GM12878 (cell line): ENCODE measurements around the gene BLOC1S3. TPM values are rescaled to one million over a fixed set of nuclear protein-coding genes. Genes with fewer than 3 reads are reported as not detected.

Source experiments
- ATAC-seq: fragments of 200-7000 bp; cut with Tn5 transposase; 3 replicates; pipeline ENCODE4 v1.9.1; 2020; ENCODE audit warnings: mild to moderate bottlenecking, moderate library complexity
- BruUV-seq: library from RNA; stranded (reverse); fragments of 400-500 nt; replicated peaks from 2 replicates; lab custom pipeline; 2021; lab: Mats Ljungman, UMichigan
- CTCF ChIA-PET: fragments of 300-600 bp; sonication (Branson Sonifier 250); formaldehyde crosslinking; extraction: SDS; loops from one replicate; lab custom pipeline; 2021; ENCODE audit warnings: inconsistent platforms; lab: Yijun Ruan, JAX
- POLR2A ChIA-PET: fragments of 350-600 bp; formaldehyde crosslinking; extraction: SDS; loops from one replicate; lab custom pipeline; 2021; ENCODE audit warnings: inconsistent platforms; lab: Charles Lee
- RAD21 ChIA-PET: fragments of 300-600 bp; sonication (Branson Sonifier 250); formaldehyde crosslinking; loops from one replicate; lab custom pipeline; 2023; ENCODE audit warnings: antibody characterized with exemption; ENCODE audit not compliant: unreplicated experiment; lab: Charles Lee
- SMC1A ChIA-PET: fragments of 300-600 bp; sonication (Branson Sonifier 250); formaldehyde crosslinking; loops from one replicate; lab custom pipeline; 2023; ENCODE audit not compliant: unreplicated experiment, uncharacterized antibody; lab: Charles Lee
- DNase-seq: peaks from one replicate; pipeline ENCODE4 v3.0.0-alpha.2; 2011; ENCODE audit warnings: low read depth, low spot score
- FAIRE-seq: peaks from 3 replicates; lab custom pipeline; 2011; peaks lifted over from hg19 to GRCh38; lab: Jason Lieb, UNC
- H2AFZ ChIP-seq: 2 replicates; pipeline ENCODE4 v1.6.0; 2011; ENCODE audit warnings: low read depth, low read length, control low read depth; ENCODE audit not compliant: control insufficient read depth
- H3K27ac ChIP-seq: 2 replicates; pipeline ENCODE4 v1.5.1; 2011; ENCODE audit warnings: control low read depth; ENCODE audit not compliant: control insufficient read depth, insufficient read depth
- H3K27me3 ChIP-seq, 2 experiments: replicated peaks in 1 of 2; 2 replicates each; pipeline versions ENCODE4 v1.6.0 to v1.6.1; 2011; ENCODE audit warnings: low read length in 1 of 2; ENCODE audit not compliant: control insufficient read depth in 2 of 2, insufficient read depth in 2 of 2
- H3K36me3 ChIP-seq, 2 experiments: 2 replicates each; pipeline ENCODE4 v1.5.1; 2011; ENCODE audit warnings: low read length in 1 of 2; ENCODE audit not compliant: control insufficient read depth in 2 of 2, insufficient read depth in 2 of 2
- H3K4me1 ChIP-seq: 2 replicates; pipeline ENCODE4 v1.6.1; 2011; ENCODE audit warnings: mild to moderate bottlenecking, low read length, moderate library complexity, mixed read lengths; ENCODE audit not compliant: control insufficient read depth, insufficient read depth
- H3K4me2 ChIP-seq: 2 replicates; pipeline ENCODE4 v1.6.0; 2011; ENCODE audit warnings: control low read depth; ENCODE audit not compliant: control insufficient read depth, insufficient read depth
- H3K4me3 ChIP-seq: fragments of 200-600 bp; sonication (generic); 2 replicates; pipeline ENCODE4 v1.5.1; 2016
- H3K79me2 ChIP-seq: 2 replicates; pipeline ENCODE4 v1.6.0; 2011; ENCODE audit warnings: low read length; ENCODE audit not compliant: control insufficient read depth, insufficient read depth
- H3K9ac ChIP-seq: 2 replicates; pipeline ENCODE4 v1.8.0; 2011; ENCODE audit warnings: low read length, control low read depth, mixed read lengths; ENCODE audit not compliant: control insufficient read depth, insufficient read depth
- H3K9me3 ChIP-seq: replicated peaks from 3 replicates; pipeline ENCODE4 v1.5.1; 2011; ENCODE audit warnings: mild to moderate bottlenecking, low read length; ENCODE audit not compliant: control insufficient read depth, insufficient read depth
- H4K20me1 ChIP-seq: 2 replicates; pipeline ENCODE4 v1.6.0; 2011; ENCODE audit not compliant: control insufficient read depth, insufficient read depth
- CBX5 ChIP-seq: sonication (generic); IDR thresholded peaks from 2 replicates; pipeline ENCODE4 v1.6.1; 2016; ENCODE audit warnings: low read depth, moderate library complexity, mild to moderate bottlenecking, inconsistent platforms
- CEBPB ChIP-seq, 2 experiments: fragments of 150-350 bp in 1 of 2; IDR thresholded peaks; 2 replicates each; pipeline ENCODE4 v1.6.1; 2012 to 2014; ENCODE audit warnings: low read depth in 2 of 2, low read length in 2 of 2, borderline replicate concordance in 1 of 2, inconsistent platforms in 1 of 2
- CHD2 ChIP-seq: IDR thresholded peaks from 2 replicates; pipeline ENCODE4 v1.6.1; 2011; ENCODE audit warnings: low read depth, low read length, improper control_type of control experiment, borderline replicate concordance
- CTCF ChIP-seq, 3 experiments: IDR thresholded peaks in 2 of 3; conservative IDR thresholded peaks in 1 of 3; 2 replicates each; pipeline ENCODE4 v1.5.1; 2011; ENCODE audit warnings: low read depth in 3 of 3, low read length in 3 of 3, mild to moderate bottlenecking in 3 of 3, control low read depth in 2 of 3, moderate library complexity in 2 of 3, inconsistent platforms in 1 of 3, mixed read lengths in 1 of 3; ENCODE audit not compliant: control insufficient read depth in 2 of 3, insufficient read depth in 1 of 3; ENCODE audit errors: extremely low read depth in 1 of 3
- E2F4 ChIP-seq: IDR thresholded peaks from 2 replicates; pipeline ENCODE4 v1.6.1; 2012; ENCODE audit warnings: low read depth, low read length, improper control_type of control experiment
- MEF2B ChIP-seq: fragments of 450-650 bp; IDR thresholded peaks from 2 replicates; pipeline ENCODE4 v1.6.1; 2018; ENCODE audit warnings: mild to moderate bottlenecking, moderate library complexity; ENCODE audit not compliant: partially characterized antibody, poor library complexity, severe bottlenecking
- NRF1 ChIP-seq: conservative IDR thresholded peaks from 2 replicates; pipeline ENCODE4 v1.6.1; 2011; ENCODE audit warnings: mild to moderate bottlenecking, low read depth, low read length, improper control_type of control experiment
- RAD51 ChIP-seq: fragments of 450-650 bp; IDR thresholded peaks from 2 replicates; pipeline ENCODE4 v1.6.1; 2016; ENCODE audit warnings: moderate library complexity, mild to moderate bottlenecking, inconsistent platforms
- SMC3 ChIP-seq: IDR thresholded peaks from 2 replicates; pipeline ENCODE4 v1.6.1; 2011; ENCODE audit warnings: low read length, improper control_type of control experiment, borderline replicate concordance
- SREBF1 ChIP-seq: IDR thresholded peaks from 2 replicates; pipeline ENCODE4 v1.6.1; 2012; ENCODE audit warnings: mild to moderate bottlenecking, low read length
- TCF3 ChIP-seq: IDR thresholded peaks from 2 replicates; pipeline ENCODE4 v1.6.1; 2012; ENCODE audit warnings: low read depth, mild to moderate bottlenecking, low read length, borderline replicate concordance; ENCODE audit not compliant: insufficient read depth
- WRNIP1 ChIP-seq: IDR thresholded peaks from 2 replicates; pipeline ENCODE4 v1.6.1; 2011; ENCODE audit warnings: low read depth, low read length, improper control_type of control experiment, borderline replicate concordance
- ZBTB11 ChIP-seq: fragments of 450-650 bp; formaldehyde crosslinking; IDR thresholded peaks from 2 replicates; pipeline ENCODE4 v1.5.0; 2022; ENCODE audit warnings: mild to moderate bottlenecking, missing genetic modification characterization
- WGBS: methylation state at CpG from one replicate; pipeline ENCODE4 v1.1.6; 2016; ENCODE audit warnings: low lambda C conversion rate; ENCODE audit not compliant: insufficient replicate concordance, insufficient coverage; ENCODE audit errors: missing lambda C conversion rate; 5-methylcytosine and 5-hydroxymethylcytosine counted together
- in situ Hi-C: fragments of 300-500 bp; cut with MboI; formaldehyde crosslinking; loops from 9 replicates; pipeline ENCODE4 v1.14.3; 2018; ENCODE audit warnings: mixed read lengths
- intact Hi-C: fragments of 100-400 bp; cut with micrococcal nuclease; formaldehyde crosslinking; loops from one replicate; pipeline ENCODE4 v1.14.2; 2022; ENCODE audit not compliant: unreplicated experiment
- polyA plus RNA-seq, 11 experiments: library from polyadenylated mRNA; depleted of rRNA in 4 of 11; unstranded in 6 of 11; stranded (reverse) in 5 of 11; fragments of >200 nt; fragmentation: Nextera tagmentation in 4 of 11; fragmentation: Illumina TruSeq in 1 of 11; extraction: Ambion mirVana in 4 of 11; extraction: Trizol in 1 of 11; gene quantifications; 1 replicate in 1 of 11; 2 replicates in 10 of 11; pipeline versions ENCODE4 v1.2.1 to v1.2.3, GENCODE V29; 2011 to 2016; ENCODE audit warnings: inconsistent platforms in 2 of 11, missing spikeins in 2 of 11, low read depth in 1 of 11
- total RNA-seq, 4 experiments: library from RNA; depleted of rRNA in 3 of 4; stranded (reverse); fragments of >200 nt in 3 of 4; fragmentation: Illumina TruSeq in 1 of 4; extraction: Trizol in 1 of 4; gene quantifications; 2 replicates each; pipeline versions ENCODE4 v1.2.1 to v1.2.3, GENCODE V29; 2013 to 2021

The BLOC1S3 gene
- total and polyA plus RNA-seq, 10 of the 15 experiments (the other 5 are each of a cell fraction or from before 2014, with no cell fraction given), result 3.6 to 18.3 (median 10.4) TPM

- intact Hi-C loops (loop anchor here (5.0 to 10.0 kb wide), 2 partner anchors 150 to 173 kb away; no protein-coding TSS in a partner anchor), in situ Hi-C loops (no loop called here)
- RAD21 ChIA-PET, result interaction anchor here (0.5 to 1.7 kb wide), 13 partner anchors 9 to 284 kb away, joined by 3 to 10 read pairs (median 3); partner anchors contain the start of genes BLOC1S3, CLASRP, RELB and TRAPPC6A
- peak overlapping the region; percentile 42; the same call in 1 of the 2 replicates for H3K4me2 ChIP-seq
- DNase-seq (no peak), ATAC-seq (peak; percentile 90), FAIRE-seq (peak; percentile 7)
- no TSS peak for BruUV-seq
- no peak overlapping the region for H3K4me3 ChIP-seq
- no peaks in the 10 kb centered on the region for H3K9me3 ChIP-seq
- H3K27ac ChIP-seq, result no peak overlapping the region
- POLR2A ChIA-PET, result interaction anchor here (0.9 to 1.4 kb wide), 2 partner anchors 9 to 51 kb away, joined by 3 to 6 read pairs; partner anchors contain the start of genes BLOC1S3 and TRAPPC6A
- H3K9ac ChIP-seq, result no peak overlapping the region
- no peaks in the 10 kb centered on the region for H4K20me1 ChIP-seq
- no peaks in the 10 kb centered on the region for H3K27me3 ChIP-seq
- SMC1A ChIA-PET, result interaction anchor here (0.6 to 2.0 kb wide), 9 partner anchors 9 to 227 kb away, joined by 3 to 6 read pairs (median 4); partner anchors contain the start of gene BLOC1S3
- peaks cover 3% of the 10 kb centered on the region; the same call in 1 of the 2 replicates for H3K4me1 ChIP-seq
- H3K79me2 ChIP-seq, result no peaks in the 10 kb centered on the region; the same call in 1 of the 2 replicates
- H2AFZ ChIP-seq, result peak overlapping the region; percentile 69
- H3K36me3 ChIP-seq, result no peaks in the 10 kb centered on the region; a peak in 1 of 4 replicates
- CTCF ChIA-PET, result interaction anchor here (0.8 to 2.1 kb wide), 18 partner anchors 9 to 235 kb away, joined by 3 to 19 read pairs (median 3); partner anchors contain the start of genes BLOC1S3 and TRAPPC6A
- 32% methylated on average over 12 of the region's 12 CpGs for WGBS
- TF ChIP-seq NRF1, result no peak
- no peak for TF ChIP-seq WRNIP1
- no peak for TF ChIP-seq CBX5
- no peak for TF ChIP-seq CEBPB (IDR thresholded peaks at IDR 0.05; ENCODE audit: borderline replicate concordance in 1 of 2, low read depth in 2 of 2, low read length in 2 of 2)
- TF ChIP-seq TCF3, result 0 out of 2 replicates have a peak, but pooled peaks have one; percentile 31
- TF ChIP-seq MEF2B, result no peak
- TF ChIP-seq CHD2, result no peak
- peak; percentile 67 to 73 (median 69) for TF ChIP-seq CTCF (IDR thresholded peaks at IDR 0.05 in 2 of 3, conservative IDR thresholded peaks at IDR 0.05 in 1 of 3; ENCODE audit: control insufficient read depth in 2 of 3, extremely low read depth in 1 of 3, insufficient read depth in 1 of 3, low read depth in 3 of 3, low read length in 3 of 3)
- TF ChIP-seq E2F4, result no peak
- TF ChIP-seq RAD51, result no peak
- TF ChIP-seq SREBF1, result no peak
- TF ChIP-seq SMC3, result peak; percentile 60; the same call in 1 of the 2 replicates
- no peak for TF ChIP-seq ZBTB11 (CRISPR knock-in tag)
Measured at GRCh38 chr19:45187421-45188100, 9.0 kb downstream of the BLOC1S3 start.
